HepG2 (cell line): Measurements from ENCODE around the gene NEK7. TPM values are rescaled to one million over a fixed set of nuclear protein-coding genes. Genes with fewer than 3 reads are reported as not detected.
A peak's percentile ranks its signal among the peaks of the same experiment; 100 is the strongest.

Source experiments
- ATAC-seq: fragments of 200-7000 bp; cut with Tn5 transposase; 3 replicates; pipeline ENCODE4 v1.9.1; 2020; ENCODE audit warnings: mild to moderate bottlenecking, moderate library complexity
- BruUV-seq: library from RNA; stranded (reverse); fragments of 400-500 nt; replicated peaks from 2 replicates; lab custom pipeline; 2021; lab: Mats Ljungman, UMichigan
- CTCF ChIA-PET: fragments of 300-600 bp; formaldehyde crosslinking; extraction: SDS; loops from one replicate; lab custom pipeline; 2021; ENCODE audit warnings: low total read pairs, inconsistent platforms, low intra/inter-chr PET ratio; lab: Yijun Ruan, JAX
- POLR2A ChIA-PET: fragments of 350-600 bp; sonication (Branson Sonifier 250); formaldehyde crosslinking; loops from one replicate; lab custom pipeline; 2020; ENCODE audit warnings: antibody characterized with exemption, inconsistent platforms; lab: Yijun Ruan, JAX
- DNase-seq: peaks from one replicate; pipeline ENCODE4 v3.0.0-alpha.2; 2015; ENCODE audit warnings: low spot score
- FAIRE-seq: peaks from 3 replicates; lab custom pipeline; 2011; peaks lifted over from hg19 to GRCh38; lab: Jason Lieb, UNC
- H2AFZ ChIP-seq: one replicate; pipeline ENCODE4 v1.6.1; 2011; ENCODE audit warnings: low read length, inconsistent platforms
- H3K27ac ChIP-seq: fragments of 300-600 bp; 3 replicates; pipeline ENCODE4 v1.8.0; 2011; ENCODE audit warnings: mixed run types, mild to moderate bottlenecking, mixed read lengths, low read length, inconsistent platforms; ENCODE audit not compliant: insufficient read depth; ENCODE audit errors: extremely low read length
- H3K27me3 ChIP-seq, 2 experiments: fragments of 200-600 bp in 1 of 2; 2 replicates in 1 of 2; 3 replicates in 1 of 2; pipeline versions ENCODE4 v1.6.0 to v1.8.0; 2011; ENCODE audit warnings: low read length in 2 of 2, mild to moderate bottlenecking in 2 of 2, moderate library complexity in 2 of 2, inconsistent platforms in 1 of 2; ENCODE audit not compliant: insufficient read depth in 2 of 2, control insufficient read depth in 1 of 2
- H3K36me3 ChIP-seq, 2 experiments: fragments of 200-600 bp in 1 of 2; replicated peaks in 1 of 2; 2 replicates in 1 of 2; 3 replicates in 1 of 2; pipeline versions ENCODE4 v1.5.1 to v1.8.0; 2011; ENCODE audit warnings: low read length in 2 of 2, inconsistent platforms in 1 of 2; ENCODE audit not compliant: insufficient read depth in 2 of 2, control insufficient read depth in 1 of 2
- H3K4me1 ChIP-seq: 2 replicates; pipeline ENCODE4 v1.5.1; 2012; ENCODE audit warnings: low read length, inconsistent platforms; ENCODE audit not compliant: insufficient read depth
- H3K4me2 ChIP-seq: 2 replicates; pipeline ENCODE4 v1.6.0; 2011; ENCODE audit warnings: low read depth, low read length, inconsistent platforms
- H3K4me3 ChIP-seq, 3 experiments: fragments of 200-600 bp in 1 of 3; sonication (generic), shearing (Covaris generic) in 1 of 3; replicated peaks in 1 of 3; 2 replicates each; pipeline ENCODE4 v1.5.1; 2011 to 2016; ENCODE audit warnings: low read length in 3 of 3, inconsistent platforms in 2 of 3, low read depth in 2 of 3, mild to moderate bottlenecking in 2 of 3, control low read depth in 1 of 3, mixed read lengths in 1 of 3; ENCODE audit not compliant: insufficient read depth in 1 of 3
- H3K79me2 ChIP-seq: one replicate; pipeline ENCODE4 v1.6.1; 2011; ENCODE audit warnings: low read length, inconsistent platforms; ENCODE audit not compliant: insufficient read depth
- H3K9ac ChIP-seq: 2 replicates; pipeline ENCODE4 v1.6.0; 2011; ENCODE audit warnings: mild to moderate bottlenecking, low read depth, low read length, inconsistent platforms; ENCODE audit not compliant: insufficient read depth
- H3K9me3 ChIP-seq: 2 replicates; pipeline ENCODE4 v1.5.1; 2012; ENCODE audit warnings: mild to moderate bottlenecking, low read length
- H4K20me1 ChIP-seq: 2 replicates; pipeline ENCODE4 v1.6.0; 2011; ENCODE audit warnings: inconsistent platforms, mild to moderate bottlenecking, low read length, moderate library complexity; ENCODE audit not compliant: insufficient read depth
- HNRNPK ChIP-seq: fragments of 200-400 bp; formaldehyde crosslinking; IDR thresholded peaks from 2 replicates; pipeline ENCODE4 v1.6.1; 2018; ENCODE audit warnings: low read length, low read depth, moderate library complexity, mild to moderate bottlenecking; ENCODE audit not compliant: poor library complexity, severe bottlenecking
- NFRKB ChIP-seq: fragments of 450-650 bp; IDR thresholded peaks from 2 replicates; pipeline ENCODE4 v1.6.1; 2017
- POLR2AphosphoS5 ChIP-seq: IDR thresholded peaks from 2 replicates; pipeline ENCODE4 v1.6.1; 2012; ENCODE audit warnings: low read depth, low read length
- SMARCC2 ChIP-seq: fragments of 450-650 bp; IDR thresholded peaks from 2 replicates; pipeline ENCODE4 v1.6.1; 2017; ENCODE audit warnings: antibody characterized with exemption, mild to moderate bottlenecking
- ZNF777 ChIP-seq: sonication (generic); formaldehyde crosslinking; IDR thresholded peaks from 2 replicates; pipeline ENCODE4 v1.4.0; 2020; ENCODE audit warnings: missing genetic modification reagents
- WGBS: methylation state at CpG from one replicate; pipeline ENCODE4 v1.1.6; 2017; ENCODE audit warnings: low lambda C conversion rate; 5-methylcytosine and 5-hydroxymethylcytosine counted together
- in situ Hi-C: cut with HindIII; loops from 2 replicates; pipeline ENCODE4 v1.10.0; 2017; ENCODE audit warnings: low pct_unique_long_range_greater_than_20kb; ENCODE audit not compliant: extremely low pct_ligation_motif_present
- intact Hi-C: fragments of 100-400 bp; cut with micrococcal nuclease; formaldehyde crosslinking; loops from one replicate; pipeline ENCODE4 v1.10.0; 2022; ENCODE audit not compliant: unreplicated experiment
- polyA plus RNA-seq, 8 experiments: library from polyadenylated mRNA; depleted of rRNA in 3 of 8; stranded (reverse) in 7 of 8; unstranded in 1 of 8; fragments of >200 nt; fragmentation: Illumina TruSeq in 4 of 8; extraction: Trizol in 4 of 8; gene quantifications; 2 replicates each; pipeline versions ENCODE4 v1.2.1 to v1.2.3, GENCODE V29; 2011 to 2016; ENCODE audit warnings: low read depth in 4 of 8, missing spikeins in 1 of 8, mixed read lengths in 1 of 8; ENCODE audit not compliant: insufficient read depth in 1 of 8
- total RNA-seq, 5 experiments: library from RNA; depleted of rRNA; stranded (reverse); fragments of >200 nt; fragmentation: Illumina TruSeq; extraction: Trizol; gene quantifications; 2 replicates each; pipeline ENCODE4 v1.2.3, GENCODE V29; 2016; ENCODE audit warnings: low read depth in 1 of 5
- TF ChIP-seq, protein P1 (sequence below): sonication (generic); formaldehyde crosslinking; IDR thresholded peaks from 2 replicates; pipeline ENCODE4 v1.8.1; 2022; ENCODE audit warnings: low read depth, mild to moderate bottlenecking, missing genetic modification reagents
- TF ChIP-seq, protein P2 (sequence below), 2 experiments: fragments of 450-650 bp in 1 of 2; sonication (generic) in 1 of 2; formaldehyde crosslinking in 1 of 2; IDR thresholded peaks; 2 replicates each; pipeline versions ENCODE4 v1.6.1 to v1.8.0; 2016 to 2022; ENCODE audit warnings: antibody characterized with exemption in 1 of 2, mild to moderate bottlenecking in 1 of 2, missing genetic modification reagents in 1 of 2

The NEK7 gene
- total and polyA plus RNA-seq, 2 of the 13 experiments (the other 11 are each of a cell fraction or from before 2014, with no cell fraction given): 18.1 to 19.2 TPM

DNA sequence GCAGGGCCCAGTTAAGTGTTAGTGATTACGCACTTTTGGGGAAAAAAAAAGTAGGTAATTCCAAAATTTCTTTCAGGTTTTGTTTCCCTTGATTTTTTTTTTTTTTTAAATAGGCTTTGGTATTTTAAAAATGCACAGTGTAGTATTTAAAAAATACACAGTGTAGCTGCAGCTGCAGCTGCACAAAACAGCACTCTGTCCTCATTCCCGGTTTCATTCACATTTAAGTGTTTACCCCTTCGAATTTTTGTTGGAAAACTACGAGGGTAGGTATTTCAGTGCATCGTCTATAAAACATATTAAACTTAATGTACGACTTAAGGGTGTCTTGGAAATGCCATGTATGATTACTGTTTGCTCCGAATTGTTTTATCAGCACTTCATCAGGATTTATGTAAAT is 3.4 kb downstream of the NEK7 start (continued):
- no peak for TF ChIP-seq HNRNPK
- no peak for TF ChIP-seq NFRKB
- TF ChIP-seq ZNF777: no peak
- no peak for TF ChIP-seq SMARCC2
- TF ChIP-seq POLR2AphosphoS5: no peak

DNA sequence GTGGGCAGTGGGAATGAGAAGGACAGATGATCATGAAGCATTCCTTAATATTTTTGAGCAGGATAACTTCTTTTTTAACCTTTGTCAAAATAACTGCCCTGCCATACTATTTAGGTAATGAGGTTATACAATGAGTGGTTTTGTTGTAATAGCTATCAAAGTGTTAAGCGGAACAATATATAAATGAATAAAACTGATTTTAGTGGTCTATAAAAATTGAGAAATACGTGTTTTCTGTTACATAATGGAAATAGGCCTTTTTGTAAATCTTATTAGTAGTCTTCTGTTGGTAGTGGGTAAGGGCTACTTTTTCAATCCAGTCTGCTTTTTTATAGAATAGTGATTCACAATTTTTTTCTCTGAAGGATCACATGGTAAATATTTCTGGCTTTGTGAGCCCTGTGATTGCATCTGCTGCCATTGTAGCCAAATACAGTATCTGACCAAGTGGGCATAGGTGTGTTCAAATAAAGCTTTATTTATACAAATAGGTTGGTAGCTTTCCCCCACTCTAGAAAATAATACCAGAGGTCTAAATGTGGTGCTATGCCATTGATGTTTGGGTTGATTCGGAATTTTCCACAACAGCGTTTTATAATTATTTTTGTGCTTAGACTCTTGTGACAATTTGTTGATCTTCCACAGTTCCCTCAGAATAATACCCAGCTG is 4.3 kb downstream of the NEK7 start:
- Histone ChIP-seq H3K9me3 (no peaks in the 10 kb centered on the region), H3K27ac (peak overlapping the region; percentile 69), H3K4me2 (peak overlapping the region; percentile 75), H3K36me3 (no peaks in the 10 kb centered on the region), H3K79me2 (peaks cover 76% of the 10 kb centered on the region), H4K20me1 (no peaks in the 10 kb centered on the region), H3K4me3 (peak overlapping the region in 1 of 3 experiments; percentile 51; a peak in 2 of 6 replicates), H3K27me3 (no peaks in the 10 kb centered on the region; a peak in 1 of 5 replicates), H3K9ac (peak overlapping the region; percentile 23; the same call in 1 of the 2 replicates), H3K4me1 (peaks cover 47% of the 10 kb centered on the region), H2AFZ (no peak overlapping the region)
- BruUV-seq: no TSS peak
- intact Hi-C loops: no loop called here
- in situ Hi-C loops: no loop called here
- POLR2A ChIA-PET: no interaction called here
- CTCF ChIA-PET: no interaction called here
- TF ChIP-seq, protein P1, sequence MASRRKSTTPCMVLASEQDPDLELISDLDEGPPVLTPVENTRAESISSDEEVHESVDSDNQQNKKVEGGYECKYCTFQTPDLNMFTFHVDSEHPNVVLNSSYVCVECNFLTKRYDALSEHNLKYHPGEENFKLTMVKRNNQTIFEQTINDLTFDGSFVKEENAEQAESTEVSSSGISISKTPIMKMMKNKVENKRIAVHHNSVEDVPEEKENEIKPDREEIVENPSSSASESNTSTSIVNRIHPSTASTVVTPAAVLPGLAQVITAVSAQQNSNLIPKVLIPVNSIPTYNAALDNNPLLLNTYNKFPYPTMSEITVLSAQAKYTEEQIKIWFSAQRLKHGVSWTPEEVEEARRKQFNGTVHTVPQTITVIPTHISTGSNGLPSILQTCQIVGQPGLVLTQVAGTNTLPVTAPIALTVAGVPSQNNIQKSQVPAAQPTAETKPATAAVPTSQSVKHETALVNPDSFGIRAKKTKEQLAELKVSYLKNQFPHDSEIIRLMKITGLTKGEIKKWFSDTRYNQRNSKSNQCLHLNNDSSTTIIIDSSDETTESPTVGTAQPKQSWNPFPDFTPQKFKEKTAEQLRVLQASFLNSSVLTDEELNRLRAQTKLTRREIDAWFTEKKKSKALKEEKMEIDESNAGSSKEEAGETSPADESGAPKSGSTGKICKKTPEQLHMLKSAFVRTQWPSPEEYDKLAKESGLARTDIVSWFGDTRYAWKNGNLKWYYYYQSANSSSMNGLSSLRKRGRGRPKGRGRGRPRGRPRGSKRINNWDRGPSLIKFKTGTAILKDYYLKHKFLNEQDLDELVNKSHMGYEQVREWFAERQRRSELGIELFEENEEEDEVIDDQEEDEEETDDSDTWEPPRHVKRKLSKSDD (CRISPR knock-in tag): no peak
- TF ChIP-seq, protein P2, sequence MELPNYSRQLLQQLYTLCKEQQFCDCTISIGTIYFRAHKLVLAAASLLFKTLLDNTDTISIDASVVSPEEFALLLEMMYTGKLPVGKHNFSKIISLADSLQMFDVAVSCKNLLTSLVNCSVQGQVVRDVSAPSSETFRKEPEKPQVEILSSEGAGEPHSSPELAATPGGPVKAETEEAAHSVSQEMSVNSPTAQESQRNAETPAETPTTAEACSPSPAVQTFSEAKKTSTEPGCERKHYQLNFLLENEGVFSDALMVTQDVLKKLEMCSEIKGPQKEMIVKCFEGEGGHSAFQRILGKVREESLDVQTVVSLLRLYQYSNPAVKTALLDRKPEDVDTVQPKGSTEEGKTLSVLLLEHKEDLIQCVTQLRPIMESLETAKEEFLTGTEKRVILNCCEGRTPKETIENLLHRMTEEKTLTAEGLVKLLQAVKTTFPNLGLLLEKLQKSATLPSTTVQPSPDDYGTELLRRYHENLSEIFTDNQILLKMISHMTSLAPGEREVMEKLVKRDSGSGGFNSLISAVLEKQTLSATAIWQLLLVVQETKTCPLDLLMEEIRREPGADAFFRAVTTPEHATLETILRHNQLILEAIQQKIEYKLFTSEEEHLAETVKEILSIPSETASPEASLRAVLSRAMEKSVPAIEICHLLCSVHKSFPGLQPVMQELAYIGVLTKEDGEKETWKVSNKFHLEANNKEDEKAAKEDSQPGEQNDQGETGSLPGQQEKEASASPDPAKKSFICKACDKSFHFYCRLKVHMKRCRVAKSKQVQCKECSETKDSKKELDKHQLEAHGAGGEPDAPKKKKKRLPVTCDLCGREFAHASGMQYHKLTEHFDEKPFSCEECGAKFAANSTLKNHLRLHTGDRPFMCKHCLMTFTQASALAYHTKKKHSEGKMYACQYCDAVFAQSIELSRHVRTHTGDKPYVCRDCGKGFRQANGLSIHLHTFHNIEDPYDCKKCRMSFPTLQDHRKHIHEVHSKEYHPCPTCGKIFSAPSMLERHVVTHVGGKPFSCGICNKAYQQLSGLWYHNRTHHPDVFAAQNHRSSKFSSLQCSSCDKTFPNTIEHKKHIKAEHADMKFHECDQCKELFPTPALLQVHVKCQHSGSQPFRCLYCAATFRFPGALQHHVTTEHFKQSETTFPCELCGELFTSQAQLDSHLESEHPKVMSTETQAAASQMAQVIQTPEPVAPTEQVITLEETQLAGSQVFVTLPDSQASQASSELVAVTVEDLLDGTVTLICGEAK (IDR thresholded peaks at IDR 0.05): peak; percentile 43
- TF ChIP-seq, protein P2 (CRISPR knock-in tag; IDR thresholded peaks at IDR 0.05): peak; percentile 96; the same call in 1 of the 2 replicates
- WGBS: 90% methylated on average over 4 of the region's 4 CpGs
- ATAC-seq (no peak), DNase-seq (no peak), FAIRE-seq (no peak)
